ENCODE data around the gene PLB1.
A peak's percentile ranks its signal among the peaks of the same experiment; 100 is the strongest.

Gene PLB1

DNA sequence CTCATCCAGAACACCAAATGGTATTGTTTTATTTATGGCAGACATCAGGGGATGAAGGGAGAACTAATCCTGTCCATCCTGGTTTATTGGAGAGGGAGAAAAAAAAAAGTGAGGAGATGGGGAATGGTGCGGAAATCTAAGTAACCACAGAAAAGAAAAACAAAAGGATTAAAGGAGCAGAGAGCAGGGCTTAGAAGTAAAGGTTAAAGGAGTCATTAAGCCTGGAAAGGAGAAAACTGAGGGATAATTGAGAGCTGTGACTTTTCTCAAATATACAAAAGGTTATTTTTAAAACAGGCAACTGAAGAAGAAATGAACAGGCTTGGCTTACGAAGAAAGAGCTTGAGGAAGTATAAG lies 128.6 kb downstream of the PLB1 start:
- no peaks in the 10 kb centered on the region for H4K20me1 ChIP-seq (ENCODE audit: insufficient read depth, low read length)
- H3K4me3 ChIP-seq (ENCODE audit: low read length), result no peak overlapping the region
- H3K27ac ChIP-seq (ENCODE audit: low read length), result no peak overlapping the region
- no peaks in the 10 kb centered on the region for H3K9me2 ChIP-seq (replicated peaks; ENCODE audit: insufficient read depth, low read length)
- no peak for DNase-seq
- no peak overlapping the region for H3K9ac ChIP-seq (ENCODE audit: low read length)
- no peak overlapping the region for H2AFZ ChIP-seq (ENCODE audit: low read length)
- H3K36me3 ChIP-seq (replicated peaks; ENCODE audit: insufficient read depth, low read length), result no peaks in the 10 kb centered on the region
- TF ChIP-seq EZH2 (optimal IDR thresholded peaks at IDR 0.05; ENCODE audit: low read depth, low read length), result no peak
- TF ChIP-seq EZH2phosphoT487 (IDR thresholded peaks at IDR 0.05; ENCODE audit: low read length), result no peak
- TF ChIP-seq, protein P1, sequence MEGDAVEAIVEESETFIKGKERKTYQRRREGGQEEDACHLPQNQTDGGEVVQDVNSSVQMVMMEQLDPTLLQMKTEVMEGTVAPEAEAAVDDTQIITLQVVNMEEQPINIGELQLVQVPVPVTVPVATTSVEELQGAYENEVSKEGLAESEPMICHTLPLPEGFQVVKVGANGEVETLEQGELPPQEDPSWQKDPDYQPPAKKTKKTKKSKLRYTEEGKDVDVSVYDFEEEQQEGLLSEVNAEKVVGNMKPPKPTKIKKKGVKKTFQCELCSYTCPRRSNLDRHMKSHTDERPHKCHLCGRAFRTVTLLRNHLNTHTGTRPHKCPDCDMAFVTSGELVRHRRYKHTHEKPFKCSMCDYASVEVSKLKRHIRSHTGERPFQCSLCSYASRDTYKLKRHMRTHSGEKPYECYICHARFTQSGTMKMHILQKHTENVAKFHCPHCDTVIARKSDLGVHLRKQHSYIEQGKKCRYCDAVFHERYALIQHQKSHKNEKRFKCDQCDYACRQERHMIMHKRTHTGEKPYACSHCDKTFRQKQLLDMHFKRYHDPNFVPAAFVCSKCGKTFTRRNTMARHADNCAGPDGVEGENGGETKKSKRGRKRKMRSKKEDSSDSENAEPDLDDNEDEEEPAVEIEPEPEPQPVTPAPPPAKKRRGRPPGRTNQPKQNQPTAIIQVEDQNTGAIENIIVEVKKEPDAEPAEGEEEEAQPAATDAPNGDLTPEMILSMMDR (IDR thresholded peaks at IDR 0.05; ENCODE audit: low read length), result no peak
- H3F3A ChIP-seq (ENCODE audit: insufficient read depth, low read length), result no peaks in the 10 kb centered on the region
- H3K9me3 ChIP-seq (replicated peaks; ENCODE audit: insufficient read depth, low read length), result no peaks in the 10 kb centered on the region
- H3K4me2 ChIP-seq (ENCODE audit: low read depth, low read length), result no peak overlapping the region
- H3K27me3 ChIP-seq (replicated peaks; ENCODE audit: insufficient read depth, low read length), result no peaks in the 10 kb centered on the region
- H3K79me2 ChIP-seq (ENCODE audit: low read length), result no peaks in the 10 kb centered on the region
- peaks cover 21% of the 10 kb centered on the region for H3K4me1 ChIP-seq (ENCODE audit: low read length)

DNA sequence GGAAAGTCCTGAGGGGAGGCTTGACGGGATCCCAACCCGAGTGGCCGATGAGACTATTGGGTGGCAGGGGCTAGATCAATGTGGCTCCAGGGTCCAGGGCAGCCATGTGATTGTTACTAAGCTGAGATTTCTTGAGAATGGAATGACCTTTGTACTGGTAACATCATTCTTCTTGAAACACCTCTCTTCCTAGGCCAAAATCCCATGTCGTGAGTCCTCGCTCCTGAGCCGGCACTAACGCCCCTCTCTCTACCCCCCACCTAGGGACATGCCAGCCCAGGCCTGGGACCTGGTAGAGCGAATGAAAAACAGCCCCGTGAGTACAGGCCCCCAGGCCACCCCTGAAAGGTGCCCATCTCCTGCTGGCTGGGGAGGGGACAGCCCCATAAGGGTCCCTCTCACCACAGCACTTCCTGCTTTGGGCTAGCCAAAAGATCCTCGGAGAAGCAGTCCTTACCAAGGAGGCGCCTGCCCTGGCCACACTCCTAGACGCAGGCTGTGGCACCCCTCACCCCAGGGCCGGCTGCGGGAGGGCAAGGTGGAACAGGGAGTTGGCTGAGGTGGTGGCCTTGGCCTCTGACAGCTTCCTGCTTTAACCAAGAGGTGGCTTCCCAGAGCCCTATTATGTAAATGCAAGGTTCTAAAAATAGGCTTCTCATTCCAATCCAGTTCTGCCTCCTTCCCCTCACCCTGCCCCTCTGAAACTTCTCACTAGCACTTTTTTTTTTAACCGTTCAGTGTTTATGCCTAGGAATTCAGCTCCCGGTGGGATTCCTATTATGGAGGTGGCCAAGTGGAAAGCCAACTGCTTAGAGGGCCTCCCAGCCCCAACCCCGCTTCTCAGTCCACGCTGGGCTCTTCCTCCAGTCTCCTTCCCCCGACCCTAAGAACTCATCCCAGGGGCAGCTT lies 129.2 kb downstream of the PLB1 start:
- Histone ChIP-seq H3K4me2 (ENCODE audit: low read depth, low read length) (no peak overlapping the region), H3K36me3 (replicated peaks; ENCODE audit: insufficient read depth, low read length) (no peaks in the 10 kb centered on the region), H2AFZ (ENCODE audit: low read length) (0 out of 2 replicates have a peak overlapping the region, but pooled peaks have one; percentile 16), H3F3A (ENCODE audit: insufficient read depth, low read length) (no peaks in the 10 kb centered on the region), H3K4me1 (ENCODE audit: low read length) (peaks cover 21% of the 10 kb centered on the region), H3K9ac (ENCODE audit: low read length) (no peak overlapping the region), H3K27me3 (replicated peaks; ENCODE audit: insufficient read depth, low read length) (no peaks in the 10 kb centered on the region), H3K79me2 (ENCODE audit: low read length) (no peaks in the 10 kb centered on the region), H3K27ac (ENCODE audit: low read length) (no peak overlapping the region), H4K20me1 (ENCODE audit: insufficient read depth, low read length) (no peaks in the 10 kb centered on the region), H3K4me3 (ENCODE audit: low read length) (no peak overlapping the region), H3K9me3 (replicated peaks; ENCODE audit: insufficient read depth, low read length) (no peaks in the 10 kb centered on the region), H3K9me2 (replicated peaks; ENCODE audit: insufficient read depth, low read length) (no peaks in the 10 kb centered on the region)
- no peak for DNase-seq
- TF ChIP-seq, protein P1 (IDR thresholded peaks at IDR 0.05; ENCODE audit: low read length), result no peak
- TF ChIP-seq EZH2 (optimal IDR thresholded peaks at IDR 0.05; ENCODE audit: low read depth, low read length) (no peak), EZH2phosphoT487 (IDR thresholded peaks at IDR 0.05; ENCODE audit: low read length) (no peak)

DNA sequence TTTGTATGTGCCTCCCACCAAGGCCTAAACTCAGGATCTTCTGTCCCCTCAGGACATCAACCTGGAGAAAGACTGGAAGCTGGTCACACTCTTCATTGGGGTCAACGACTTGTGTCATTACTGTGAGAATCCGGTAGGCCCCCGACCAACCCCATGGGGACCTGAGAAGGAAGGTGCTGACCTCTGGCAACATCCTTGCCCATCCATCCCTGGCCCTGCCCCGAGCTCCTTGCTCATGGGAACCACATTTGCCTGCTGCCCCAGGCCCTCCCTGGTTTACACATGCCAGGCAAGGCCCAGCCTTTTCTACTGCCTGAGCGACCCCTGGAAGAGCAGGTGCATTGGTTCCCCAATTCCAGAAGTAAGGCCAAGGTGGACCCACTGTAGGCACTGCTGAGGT lies 130.5 kb downstream of the PLB1 start:
- no peak overlapping the region for H3K4me3 ChIP-seq (ENCODE audit: low read length)
- H3K27me3 ChIP-seq (replicated peaks; ENCODE audit: insufficient read depth, low read length), result no peaks in the 10 kb centered on the region
- H3F3A ChIP-seq (ENCODE audit: insufficient read depth, low read length), result no peaks in the 10 kb centered on the region
- TF ChIP-seq EZH2 (optimal IDR thresholded peaks at IDR 0.05; ENCODE audit: low read depth, low read length), result no peak
- TF ChIP-seq, protein P1 (IDR thresholded peaks at IDR 0.05; ENCODE audit: low read length), result no peak
- no peak overlapping the region for H2AFZ ChIP-seq (ENCODE audit: low read length)
- no peaks in the 10 kb centered on the region for H3K79me2 ChIP-seq (ENCODE audit: low read length)
- no peak overlapping the region for H3K9ac ChIP-seq (ENCODE audit: low read length)
- DNase-seq, result no peak
- no peaks in the 10 kb centered on the region for H3K9me2 ChIP-seq (replicated peaks; ENCODE audit: insufficient read depth, low read length)
- H4K20me1 ChIP-seq (ENCODE audit: insufficient read depth, low read length), result no peaks in the 10 kb centered on the region
- H3K4me2 ChIP-seq (ENCODE audit: low read depth, low read length), result no peak overlapping the region
- no peak overlapping the region for H3K27ac ChIP-seq (ENCODE audit: low read length)
- no peaks in the 10 kb centered on the region for H3K9me3 ChIP-seq (replicated peaks; ENCODE audit: insufficient read depth, low read length)
- peaks cover 15% of the 10 kb centered on the region for H3K4me1 ChIP-seq (ENCODE audit: low read length)
- no peaks in the 10 kb centered on the region for H3K36me3 ChIP-seq (replicated peaks; ENCODE audit: insufficient read depth, low read length)

Data from MM.1S (cell line).